ENCODE data around the gene ITSN1. TPM values are rescaled to one million over a fixed set of nuclear protein-coding genes. Genes with fewer than 3 reads are reported as not detected.

ITSN1 gene
- total RNA-seq, 1 donor: 57.0 TPM

GRCh38 chr21:33872881-33873515 is 230.7 kb downstream of the ITSN1 start:
- no peak for TF ChIP-seq CTCF (IDR thresholded peaks at IDR 0.05; ENCODE audit: insufficient read depth, low read depth, low read length)
- no peak for DNase-seq (ENCODE audit: low read depth)
- no peak overlapping the region for H3K4me3 ChIP-seq (ENCODE audit: low read depth, low read length)

- no peak for TF ChIP-seq CTCF (IDR thresholded peaks at IDR 0.05; ENCODE audit: insufficient read depth, low read depth, low read length)
- H3K4me3 ChIP-seq (ENCODE audit: low read depth, low read length): no peak overlapping the region
- no peak for DNase-seq (ENCODE audit: low read depth)
These were observed 231.9 kb downstream of the ITSN1 start for GRCh38 chr21:33874161-33874560.

GRCh38 chr21:33875026-33875695 is 232.9 kb downstream of the ITSN1 start:
- no peak overlapping the region for H3K4me3 ChIP-seq (ENCODE audit: low read depth, low read length)
- DNase-seq (ENCODE audit: low read depth): no peak
- no peak for TF ChIP-seq CTCF (IDR thresholded peaks at IDR 0.05; ENCODE audit: insufficient read depth, low read depth, low read length)

GRCh38 chr21:33878824-33879223 is 236.5 kb downstream of the ITSN1 start:
- DNase-seq (ENCODE audit: low read depth): no peak
- TF ChIP-seq CTCF (IDR thresholded peaks at IDR 0.05; ENCODE audit: insufficient read depth, low read depth, low read length): no peak

GRCh38 chr21:33880626-33881025 is 238.3 kb downstream of the ITSN1 start:
- no peak overlapping the region for H3K4me3 ChIP-seq (ENCODE audit: low read depth, low read length)
- DNase-seq (ENCODE audit: low read depth): no peak
- no peak for TF ChIP-seq CTCF (IDR thresholded peaks at IDR 0.05; ENCODE audit: insufficient read depth, low read depth, low read length)

More at GRCh38 chr21:33878824-33879223, 236.5 kb downstream of the ITSN1 start:
- H3K4me3 ChIP-seq (ENCODE audit: low read depth, low read length): no peak overlapping the region

GRCh38 chr21:33881689-33882440 is 239.6 kb downstream of the ITSN1 start:
- H3K4me3 ChIP-seq (ENCODE audit: low read depth, low read length): no peak overlapping the region
- DNase-seq (ENCODE audit: low read depth): no peak
- no peak for TF ChIP-seq CTCF (IDR thresholded peaks at IDR 0.05; ENCODE audit: insufficient read depth, low read depth, low read length)
